ENCODE measurements around the gene LSM12. TPM values are rescaled to one million over a fixed set of nuclear protein-coding genes. Genes with fewer than 3 reads are reported as not detected.
A peak's percentile ranks its signal among the peaks of the same experiment; 100 is the strongest.

LSM12 gene
- total and polyA plus RNA-seq, 10 donors, result 18.9 to 43.1 (median 27.9) TPM

- 72 to 86% (median 80%) methylated on average over 7 to 8 of the region's 8 CpGs for WGBS, 5 donors
- no peaks in the 10 kb centered on the region for H3K4me1 ChIP-seq
- H3K36me3 ChIP-seq, result peaks cover 0 to 100% (median 82%) of the 10 kb centered on the region in 6 donors
- no peak for DNase-seq
- TF ChIP-seq POLR2AphosphoS5 (IDR thresholded peaks at IDR 0.05) (no peak), POLR2A (IDR thresholded peaks at IDR 0.05) (no peak), CTCF (IDR thresholded peaks at IDR 0.05 in 8 of 11, conservative IDR thresholded peaks at IDR 0.05 in 3 of 11) (no peak)
- intact Hi-C loops (cut with DNase I; ENCODE audit: low total_unique reads), result no loop called here
- H3K27me3 ChIP-seq (replicated peaks in 1 of 7), result no peaks in the 10 kb centered on the region
- H3K9me3 ChIP-seq, result no peaks in the 10 kb centered on the region
- H3K27ac ChIP-seq, result peak overlapping the region in 1 of 8 donors; percentile 1
- no peak overlapping the region for H3K4me3 ChIP-seq
These were observed 20.8 kb upstream of the LSM12 start for GRCh38 chr17:44087319-44087718.

- no peaks in the 10 kb centered on the region for H3K9me3 ChIP-seq
- no peaks in the 10 kb centered on the region for H3K4me1 ChIP-seq
- peaks cover 0 to 100% (median 82%) of the 10 kb centered on the region in 6 donors for H3K36me3 ChIP-seq
- no peak for DNase-seq
- H3K27me3 ChIP-seq (replicated peaks in 1 of 7), result no peaks in the 10 kb centered on the region
- no peak for TF ChIP-seq CTCF (IDR thresholded peaks at IDR 0.05 in 8 of 11, conservative IDR thresholded peaks at IDR 0.05 in 3 of 11)
- TF ChIP-seq POLR2AphosphoS5 (IDR thresholded peaks at IDR 0.05), result peak in 1 of 3 donors; percentile 38
- no peak for TF ChIP-seq POLR2A (IDR thresholded peaks at IDR 0.05)
- 65 to 79% (median 75%) methylated on average over 19 to 23 of the region's 23 CpGs for WGBS, 5 donors
- intact Hi-C loops (cut with DNase I; ENCODE audit: low total_unique reads), result no loop called here
- no peak overlapping the region for H3K4me3 ChIP-seq
- peak overlapping the region in 1 of 8 donors; percentile 1 for H3K27ac ChIP-seq
These were observed 20.2 kb upstream of the LSM12 start for GRCh38 chr17:44086364-44087311.

GRCh38 chr17:44085908-44086307, 19.4 kb upstream of the LSM12 start:
- intact Hi-C loops (cut with DNase I; ENCODE audit: low total_unique reads), result no loop called here
- DNase-seq, result no peak
- 79 to 97% (median 87%) methylated on average over 5 of the region's 5 CpGs for WGBS, 5 donors
- Histone ChIP-seq H3K36me3 (peaks cover 0 to 100% (median 77%) of the 10 kb centered on the region in 6 donors), H3K4me1 (no peaks in the 10 kb centered on the region), H3K27ac (no peak overlapping the region), H3K27me3 (replicated peaks in 1 of 7) (no peaks in the 10 kb centered on the region), H3K9me3 (no peaks in the 10 kb centered on the region), H3K4me3 (no peak overlapping the region)
- TF ChIP-seq CTCF (IDR thresholded peaks at IDR 0.05 in 8 of 11, conservative IDR thresholded peaks at IDR 0.05 in 3 of 11), result no peak
- no peak for TF ChIP-seq POLR2A (IDR thresholded peaks at IDR 0.05)
- no peak for TF ChIP-seq POLR2AphosphoS5 (IDR thresholded peaks at IDR 0.05)

- intact Hi-C loops (cut with DNase I; ENCODE audit: low total_unique reads), result no loop called here
- Histone ChIP-seq H3K36me3 (peaks cover 0 to 100% (median 76%) of the 10 kb centered on the region in 6 donors), H3K27me3 (replicated peaks in 1 of 7) (no peaks in the 10 kb centered on the region), H3K27ac (no peak overlapping the region), H3K4me3 (no peak overlapping the region), H3K9me3 (no peaks in the 10 kb centered on the region), H3K4me1 (peaks cover 0 to 5% (median 0%) of the 10 kb centered on the region in 6 donors)
- TF ChIP-seq POLR2A (IDR thresholded peaks at IDR 0.05) (no peak), CTCF (IDR thresholded peaks at IDR 0.05 in 8 of 11, conservative IDR thresholded peaks at IDR 0.05 in 3 of 11) (no peak), POLR2AphosphoS5 (IDR thresholded peaks at IDR 0.05) (no peak)
- 93 to 97% (median 95%) methylated on average over 7 of the region's 7 CpGs for WGBS, 5 donors
- DNase-seq, result no peak
These were observed 18.4 kb upstream of the LSM12 start for GRCh38 chr17:44084921-44085320.

Measured in spleen (tissue), 11 donors.